IPS-NIHi7 (cell line): ENCODE measurements around the gene LRRC43.

ENCODE experiments used
- DNase-seq: peaks from one replicate; pipeline ENCODE4 v3.0.0; 2012; ENCODE audit warnings: mixed read lengths; ENCODE audit errors: extremely low spot score

LRRC43 gene

GRCh38 chr12:122182887-122183587 is at the start of gene LRRC43:
Gene LRRC43, plus strand, starts transcription at chr12:122183123. Its CDS starts 22 bp downstream, at chr12:122183145.
- DNase-seq, result peak; percentile 85

- peak; percentile 48 for DNase-seq
Measured at GRCh38 chr12:122133192-122133950, 49.6 kb upstream of the LRRC43 start.

- no peak for DNase-seq
Measured at GRCh38 chr12:122135437-122136031, 47.4 kb upstream of the LRRC43 start.

- DNase-seq, result peak; percentile 81
Measured at GRCh38 chr12:122137229-122137628, 45.7 kb upstream of the LRRC43 start.

GRCh38 chr12:122137681-122138080 is 45.2 kb upstream of the LRRC43 start:
- DNase-seq, result peak; percentile 82

- DNase-seq, result no peak
Measured at GRCh38 chr12:122138181-122138580, 44.7 kb upstream of the LRRC43 start.

GRCh38 chr12:122138616-122139015 is 44.3 kb upstream of the LRRC43 start:
- no peak for DNase-seq

- DNase-seq, result no peak
Measured at GRCh38 chr12:122139266-122139665, 43.7 kb upstream of the LRRC43 start.

- DNase-seq, result no peak
Measured at GRCh38 chr12:122139941-122140340, 43.0 kb upstream of the LRRC43 start.

GRCh38 chr12:122140467-122141257 is 42.3 kb upstream of the LRRC43 start:
- no peak for DNase-seq

GRCh38 chr12:122141911-122142725 is 40.8 kb upstream of the LRRC43 start:
- DNase-seq, result no peak

GRCh38 chr12:122142857-122143256 is 40.1 kb upstream of the LRRC43 start:
- DNase-seq, result no peak

- DNase-seq, result no peak
Measured at GRCh38 chr12:122144885-122145284, 38.0 kb upstream of the LRRC43 start.

GRCh38 chr12:122145505-122146330 is 37.2 kb upstream of the LRRC43 start:
- DNase-seq, result no peak

GRCh38 chr12:122147514-122148290 is 35.2 kb upstream of the LRRC43 start:
- DNase-seq, result no peak

- DNase-seq, result no peak
Measured at GRCh38 chr12:122148657-122149056, 34.3 kb upstream of the LRRC43 start.

- no peak for DNase-seq
Measured at GRCh38 chr12:122150127-122150681, 32.7 kb upstream of the LRRC43 start.

- DNase-seq, result no peak
Measured at GRCh38 chr12:122152754-122153153, 30.2 kb upstream of the LRRC43 start.

- no peak for DNase-seq
Measured at GRCh38 chr12:122155705-122156104, 27.2 kb upstream of the LRRC43 start.
